HG02763 (cell line): ENCODE results near the gene SGMS1.
A peak's percentile ranks its signal among the peaks of the same experiment; 100 is the strongest.

Experiments
- ATAC-seq: cut with Tn5 transposase; IDR thresholded peaks from one replicate; pipeline ENCODE4 v1.9.1; 2021; ENCODE audit warnings: mild to moderate bottlenecking, moderate library complexity; ENCODE audit not compliant: unreplicated experiment

The SGMS1 gene

GRCh38 chr10:50349554-50349953 lies 274.2 kb downstream of the SGMS1 start:
- ATAC-seq: no peak

DNA sequence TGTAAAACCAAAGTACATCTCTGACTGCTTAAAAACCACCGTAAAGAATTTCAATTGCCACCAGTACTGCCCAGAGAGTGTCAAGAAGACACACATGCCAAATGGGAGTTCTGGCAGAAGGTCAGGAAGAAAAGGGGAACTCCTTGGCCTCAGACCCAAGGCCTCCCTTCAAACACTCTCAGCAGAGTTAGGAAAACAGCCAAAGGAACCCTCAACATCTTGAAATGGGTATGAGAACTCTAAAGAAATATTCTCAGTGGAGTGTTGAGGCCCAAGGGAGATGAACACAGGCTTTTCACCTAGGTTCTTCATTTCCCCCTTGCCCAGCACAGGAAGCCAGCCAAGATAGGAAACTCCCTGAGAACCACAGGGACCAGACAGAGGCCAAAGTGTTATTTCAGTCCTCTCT lies 276.4 kb downstream of the SGMS1 start:
- ATAC-seq: peak; percentile 81

- ATAC-seq: peak; percentile 25
These were observed 276.8 kb downstream of the SGMS1 start for GRCh38 chr10:50346942-50347341.

- no peak for ATAC-seq
These were observed 278.2 kb downstream of the SGMS1 start for GRCh38 chr10:50345545-50345944.

DNA sequence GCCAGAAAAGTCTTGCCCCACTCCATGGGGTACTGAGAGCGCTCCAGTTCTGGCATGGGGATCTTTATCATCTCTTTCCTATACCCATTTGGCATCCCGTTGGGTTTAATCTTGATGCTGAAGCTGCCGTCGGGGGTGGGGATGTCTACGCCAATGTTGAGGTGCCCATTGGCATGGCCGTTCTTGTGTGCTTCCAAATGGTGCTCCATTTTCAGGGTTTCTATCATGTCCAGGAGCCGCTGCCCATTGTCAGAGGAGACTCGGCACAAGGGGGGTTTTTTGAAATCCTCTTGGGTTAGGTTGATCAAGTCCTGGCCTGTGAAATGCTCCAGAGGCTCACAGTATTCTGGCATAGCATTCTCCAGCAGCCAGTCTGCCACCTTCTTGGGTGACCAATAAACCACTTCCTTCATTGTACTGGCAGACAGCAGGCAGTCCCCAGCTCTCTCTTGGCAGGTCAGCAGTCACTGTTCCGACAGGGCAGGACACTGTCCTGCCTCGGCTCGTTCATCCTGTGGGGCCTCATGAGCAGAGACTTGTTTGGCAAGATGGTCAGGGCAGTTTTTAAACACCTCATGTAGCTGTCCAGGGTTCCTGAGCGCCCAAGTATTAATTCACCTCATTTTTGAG lies 279.9 kb downstream of the SGMS1 start:
- no peak for ATAC-seq

- no peak for ATAC-seq
These were observed 281.8 kb downstream of the SGMS1 start for GRCh38 chr10:50341987-50342386.

- peak; percentile 64 for ATAC-seq
These were observed 287.6 kb downstream of the SGMS1 start for GRCh38 chr10:50336140-50336539.

GRCh38 chr10:50335397-50335796 lies 288.4 kb downstream of the SGMS1 start:
- no peak for ATAC-seq

DNA sequence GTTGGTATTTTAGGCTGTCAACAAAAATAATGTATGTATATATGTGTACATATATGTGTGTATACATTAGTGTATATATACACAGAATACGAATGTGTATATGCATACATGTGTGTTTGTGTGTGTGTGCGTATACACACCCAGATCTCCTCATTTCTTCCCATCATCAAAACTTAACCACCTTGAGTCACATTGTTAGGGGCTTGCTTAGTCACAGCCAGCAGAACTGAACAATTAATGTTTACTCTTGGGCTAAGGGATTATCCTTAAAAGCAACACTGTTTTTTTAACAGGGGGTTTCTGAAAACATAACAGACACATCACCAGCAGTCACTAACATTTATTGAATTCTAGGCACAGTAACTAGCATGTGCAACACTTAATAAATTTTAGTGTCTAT lies 289.5 kb downstream of the SGMS1 start:
- ATAC-seq: no peak

- no peak for ATAC-seq
These were observed 289.9 kb downstream of the SGMS1 start for GRCh38 chr10:50333872-50334271.

DNA sequence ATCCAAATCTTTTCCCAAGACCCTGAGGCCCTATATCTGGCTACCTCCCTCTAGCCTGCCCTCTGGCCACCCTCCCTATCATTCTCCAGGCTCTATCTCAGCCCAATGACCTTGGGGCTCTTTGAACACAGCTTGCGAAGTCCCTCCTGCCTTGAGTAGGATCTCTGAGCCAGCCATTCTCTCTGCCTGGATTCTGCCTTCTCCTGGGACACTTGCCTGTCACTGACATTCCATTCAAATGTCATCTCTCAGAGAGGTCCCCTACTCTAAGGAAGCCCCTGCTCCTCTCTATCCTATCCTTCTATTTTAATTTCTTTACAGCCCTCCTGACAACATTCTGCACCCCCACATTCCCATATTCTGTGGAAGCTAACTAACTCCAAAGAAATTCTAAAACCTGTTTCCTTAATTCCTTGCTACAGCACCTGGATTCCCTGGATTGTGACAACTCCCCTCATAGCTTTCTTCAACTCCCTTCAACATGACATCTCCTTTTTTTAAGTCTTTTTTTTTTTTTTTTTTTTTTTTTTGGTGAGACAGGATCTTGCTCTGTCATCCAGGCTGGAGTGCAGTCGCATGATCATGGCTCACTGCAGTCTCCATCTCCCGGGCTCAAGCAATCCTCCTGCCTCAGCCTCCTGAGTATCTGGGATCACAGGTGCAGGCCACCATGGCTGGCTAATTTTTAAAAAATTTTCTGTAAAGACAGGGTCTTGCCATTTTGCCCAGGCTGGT lies 291.5 kb downstream of the SGMS1 start:
- ATAC-seq: no peak

DNA sequence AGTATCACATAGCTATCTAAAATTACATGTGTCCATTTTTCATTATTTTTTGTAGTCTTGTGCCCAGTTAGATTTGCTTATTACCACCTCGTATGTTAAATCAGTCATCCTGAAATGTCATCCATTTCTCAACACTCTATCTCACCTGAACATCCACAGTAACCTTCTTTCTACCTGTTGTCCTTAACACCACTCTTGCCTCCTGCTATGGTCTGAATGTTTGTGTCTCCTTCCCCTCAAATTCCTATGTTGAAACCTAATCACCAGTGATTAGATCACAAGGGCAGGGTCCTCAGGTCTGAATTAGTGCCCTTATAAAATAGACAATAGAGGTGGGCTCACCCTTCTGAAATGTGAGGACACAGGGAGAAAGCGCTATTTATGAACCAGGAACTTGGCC lies 292.3 kb downstream of the SGMS1 start:
- ATAC-seq: no peak

- ATAC-seq: no peak
These were observed 296.7 kb downstream of the SGMS1 start for GRCh38 chr10:50326757-50327701.

GRCh38 chr10:50326172-50326555 lies 297.6 kb downstream of the SGMS1 start:
- ATAC-seq: no peak

DNA sequence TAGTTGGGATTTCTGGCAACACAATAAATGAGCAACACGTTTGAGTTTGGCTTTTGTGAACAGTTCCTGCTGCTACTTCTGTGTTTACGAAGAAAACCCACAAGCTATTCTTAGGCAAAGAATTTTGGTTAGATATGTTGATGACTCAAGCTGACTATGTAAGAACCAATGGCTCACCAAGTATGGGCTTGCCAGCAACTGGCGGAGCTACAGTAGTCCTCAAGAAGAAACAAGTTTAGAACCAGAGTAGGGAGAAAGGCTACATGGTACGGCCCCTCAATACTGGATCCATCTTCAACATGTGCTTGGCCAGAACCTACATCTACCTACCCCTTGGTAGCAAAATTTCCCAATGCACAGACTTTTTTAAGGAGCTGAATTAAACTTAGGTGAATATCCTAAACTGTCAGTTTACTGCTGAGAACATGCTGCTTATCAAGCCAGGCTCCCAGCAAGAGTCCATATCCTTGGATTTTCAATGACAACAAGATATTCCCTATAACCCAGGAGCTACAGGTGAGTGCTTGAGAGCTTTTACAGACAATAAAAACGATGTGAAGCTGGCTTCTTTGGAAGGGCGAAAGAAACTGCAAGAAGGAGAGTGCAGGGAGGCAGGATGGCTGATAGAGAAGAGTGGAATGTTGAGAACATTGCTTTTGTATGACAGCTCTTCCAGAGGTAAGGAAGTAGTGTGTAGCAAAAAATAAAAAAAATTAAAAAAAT lies 298.1 kb downstream of the SGMS1 start:
- no peak for ATAC-seq

DNA sequence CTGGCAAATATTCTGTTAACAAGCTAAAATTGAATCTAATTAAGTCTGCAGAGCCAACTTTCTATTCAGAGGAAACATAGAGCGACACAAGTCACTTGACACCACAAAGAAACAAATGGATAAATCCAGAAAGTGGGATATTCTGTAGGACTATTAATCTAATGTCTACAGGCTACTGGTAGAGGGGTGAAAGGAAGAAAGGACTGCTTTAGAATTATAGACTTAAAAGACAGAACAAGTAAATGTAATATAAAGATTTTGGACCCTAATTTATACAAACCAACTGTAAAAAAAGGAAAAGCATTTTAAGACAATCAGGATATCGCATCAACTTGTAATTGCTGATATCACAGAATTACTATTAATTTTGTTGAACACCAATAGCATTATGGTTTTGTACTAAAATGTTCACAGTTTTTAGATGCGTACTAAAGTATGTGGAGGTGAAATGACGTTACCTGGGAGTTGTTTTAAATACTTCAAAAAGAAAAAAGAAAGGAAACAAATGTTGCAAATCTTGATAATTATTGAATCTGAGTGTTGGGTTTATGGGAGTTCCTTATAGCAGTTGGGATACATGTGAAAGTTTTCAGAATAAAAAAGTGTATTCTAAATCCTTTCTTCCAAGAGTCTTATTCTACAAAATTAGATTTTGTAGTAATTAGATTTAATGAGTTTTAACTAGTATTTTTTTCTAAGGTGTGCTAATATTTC lies 298.9 kb downstream of the SGMS1 start:
- ATAC-seq: no peak

- no peak for ATAC-seq
These were observed 299.7 kb downstream of the SGMS1 start for GRCh38 chr10:50324046-50324445.

GRCh38 chr10:50322077-50322476 lies 301.7 kb downstream of the SGMS1 start:
- ATAC-seq: no peak

DNA sequence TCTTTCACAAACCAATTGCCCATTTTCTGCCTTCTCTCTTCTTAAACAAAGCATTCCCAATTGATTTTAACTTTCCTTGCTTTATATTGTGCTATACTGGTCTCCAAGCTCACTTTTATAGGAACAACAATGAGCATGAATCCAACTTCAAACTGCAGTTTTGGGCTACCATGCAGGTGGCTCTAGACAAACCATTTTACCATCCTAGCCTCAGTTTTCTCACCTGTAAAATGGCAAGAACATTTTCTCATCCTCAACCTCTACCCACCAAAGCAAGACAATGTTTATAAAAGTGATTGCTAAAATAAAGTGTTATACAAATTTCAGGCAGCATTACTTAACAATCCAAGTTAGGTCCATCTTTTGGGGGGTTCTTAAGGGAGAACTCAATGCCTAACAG lies 305.6 kb downstream of the SGMS1 start:
- ATAC-seq: no peak
